HG03108 (cell line): ENCODE measurements around the gene BGN.

Experiments
- ATAC-seq: cut with Tn5 transposase; IDR thresholded peaks from one replicate; pipeline ENCODE4 v1.9.1; 2021; ENCODE audit warnings: moderate library complexity; ENCODE audit not compliant: unreplicated experiment

Gene BGN

DNA sequence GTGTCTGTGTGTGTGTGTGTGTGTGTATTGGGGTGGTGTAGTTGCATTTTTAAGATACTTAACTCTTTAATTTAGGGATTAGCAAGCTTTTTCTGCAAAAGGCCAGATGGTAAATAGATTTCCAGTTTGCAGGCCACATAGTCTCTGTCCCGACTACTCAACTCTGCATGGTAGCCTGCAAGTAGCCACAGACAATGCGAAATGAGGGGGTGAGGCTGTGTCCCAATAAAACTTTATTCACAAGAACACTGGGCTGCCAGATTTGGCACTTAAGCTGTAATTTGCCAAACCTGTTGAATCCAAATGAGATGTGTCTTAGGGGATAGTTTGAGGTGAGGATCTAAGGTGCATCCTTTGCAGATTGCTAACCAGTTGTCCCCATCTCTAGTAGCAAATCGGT, 29.5 kb downstream of the BGN start:
- no peak for ATAC-seq

DNA sequence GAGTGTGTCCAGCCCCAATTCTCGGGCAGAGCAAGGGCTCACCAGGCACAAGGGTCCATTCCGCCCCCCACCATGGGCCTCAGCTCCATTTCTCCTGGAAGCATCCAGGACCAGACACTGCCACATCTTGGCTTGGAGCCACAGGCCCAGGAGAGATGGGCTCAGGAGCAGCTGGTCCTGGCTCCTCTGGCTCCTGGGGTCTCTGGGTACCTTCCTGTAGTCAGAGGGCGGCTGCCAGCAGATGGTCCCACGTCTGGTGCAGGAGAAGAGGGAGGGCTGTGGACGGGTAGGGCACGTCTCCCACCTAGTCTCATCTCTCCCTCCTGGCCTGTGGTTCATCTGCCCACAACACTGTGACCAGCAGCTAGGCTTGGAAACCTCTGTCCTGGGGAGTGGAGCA, 30.7 kb downstream of the BGN start:
- ATAC-seq, result no peak

DNA sequence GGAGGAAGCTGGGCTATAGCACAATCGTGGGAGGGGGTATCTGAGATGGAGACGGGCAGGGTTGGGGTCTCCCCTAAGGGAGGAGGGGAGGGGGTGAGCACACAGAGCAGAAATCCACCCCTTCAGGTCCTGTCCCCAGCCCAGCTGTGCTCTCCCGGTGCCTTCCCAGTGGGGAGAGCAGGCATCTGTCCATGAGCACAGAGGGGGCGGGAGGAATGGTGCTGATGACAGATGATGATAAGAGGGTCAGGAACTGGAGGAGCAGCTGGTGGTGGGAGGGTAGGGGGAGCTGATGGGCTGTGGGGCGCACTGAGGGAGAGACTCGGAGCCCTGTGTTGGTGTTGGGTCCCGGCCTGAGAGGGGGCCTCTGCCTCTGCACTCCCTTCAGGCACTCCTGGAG, 31.3 kb downstream of the BGN start:
- ATAC-seq, result no peak

DNA sequence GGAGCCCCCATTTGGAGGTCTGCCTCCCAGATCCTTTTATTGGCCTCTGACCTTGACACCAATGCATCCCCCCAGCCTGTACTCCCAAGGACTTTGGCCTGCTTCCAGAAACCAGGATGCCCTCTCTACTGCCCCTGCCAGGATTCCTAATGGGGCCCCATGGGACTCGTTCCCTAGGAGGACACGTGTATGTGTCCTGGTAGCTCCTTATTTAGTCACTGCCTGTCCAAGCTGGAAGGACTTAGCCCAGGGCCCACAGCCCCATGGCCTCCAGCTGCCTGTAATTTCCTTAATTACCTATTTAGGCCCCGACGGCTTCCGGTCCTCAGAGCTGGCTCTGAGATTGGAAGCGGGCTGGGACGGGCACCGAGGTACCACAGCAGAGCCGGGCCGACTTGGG, 32.0 kb downstream of the BGN start:
- no peak for ATAC-seq

DNA sequence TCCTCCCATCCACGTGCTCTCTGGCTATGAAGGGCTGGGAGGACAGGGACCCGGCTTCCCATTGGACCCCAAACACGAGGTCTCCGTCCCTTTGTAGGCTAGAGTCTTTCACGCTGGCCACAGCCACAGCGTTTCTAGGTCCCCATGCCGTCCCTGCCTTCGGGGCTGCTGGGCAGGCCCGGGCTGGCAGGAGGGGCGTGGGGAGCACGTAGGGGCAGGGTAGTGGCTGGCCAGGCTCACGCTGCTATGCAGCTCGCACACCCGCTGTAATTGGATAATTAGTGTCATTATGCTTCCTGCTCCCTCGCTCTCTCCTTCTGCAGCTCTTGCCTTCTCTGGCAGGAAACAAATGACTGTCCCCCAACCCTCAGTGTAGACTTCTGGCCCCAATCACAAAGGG, 32.4 kb downstream of the BGN start:
- no peak for ATAC-seq

DNA sequence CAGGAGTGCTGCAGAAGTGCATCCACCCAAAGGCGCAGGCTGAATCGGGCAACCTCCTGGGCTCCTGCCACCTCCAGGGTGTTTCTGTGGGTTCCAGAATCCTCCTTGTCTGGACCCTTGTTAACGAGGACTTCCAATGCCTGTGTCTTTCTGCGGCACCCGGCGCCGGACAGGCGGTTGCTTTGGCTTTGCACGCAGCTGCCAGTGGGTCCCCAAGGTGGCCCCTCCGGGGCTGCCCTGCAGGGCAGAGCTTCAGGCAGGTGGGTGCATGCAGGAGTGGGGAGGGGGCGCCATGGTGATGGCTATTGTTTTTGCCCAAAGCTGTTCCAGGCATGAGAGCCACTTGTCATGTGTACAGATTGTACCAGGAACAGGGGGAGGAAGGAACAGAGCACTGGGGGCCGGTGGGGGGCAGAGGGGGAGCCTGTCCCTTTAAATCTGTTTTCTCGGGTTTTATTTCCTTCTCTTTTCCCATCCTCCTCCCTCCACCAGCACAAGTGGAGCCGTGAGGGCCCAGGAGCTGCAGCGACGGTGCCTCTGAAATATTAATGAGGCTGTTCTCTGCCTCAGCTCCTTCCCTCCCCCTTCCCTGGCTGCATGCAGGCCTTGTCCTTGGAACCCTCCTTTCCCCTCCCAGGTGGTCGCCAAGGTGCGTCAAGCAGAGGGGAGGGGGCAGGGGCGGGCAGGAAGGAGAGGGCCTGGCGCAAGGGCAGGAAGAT, 35.8 kb downstream of the BGN start:
- ATAC-seq, result no peak

DNA sequence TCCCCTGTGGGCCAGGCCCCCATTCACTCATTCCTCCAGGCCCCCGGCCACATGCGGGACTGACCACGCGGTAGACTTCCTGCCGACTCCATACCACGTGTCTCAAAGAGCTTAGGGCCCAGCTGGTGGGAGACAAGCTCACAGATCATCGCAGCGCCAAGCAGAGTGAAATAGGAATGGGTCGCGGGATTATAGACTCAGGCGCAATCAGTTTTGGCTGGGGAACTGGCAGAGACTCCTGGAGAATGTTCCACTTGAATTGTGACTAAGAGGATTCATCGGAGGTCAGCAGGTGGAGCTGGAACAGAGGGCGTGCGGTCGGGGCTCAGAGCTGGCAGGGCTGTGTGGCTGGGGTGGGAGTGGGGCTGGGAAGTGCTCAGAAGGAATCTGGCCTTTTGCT, 38.3 kb downstream of the BGN start:
- no peak for ATAC-seq

DNA sequence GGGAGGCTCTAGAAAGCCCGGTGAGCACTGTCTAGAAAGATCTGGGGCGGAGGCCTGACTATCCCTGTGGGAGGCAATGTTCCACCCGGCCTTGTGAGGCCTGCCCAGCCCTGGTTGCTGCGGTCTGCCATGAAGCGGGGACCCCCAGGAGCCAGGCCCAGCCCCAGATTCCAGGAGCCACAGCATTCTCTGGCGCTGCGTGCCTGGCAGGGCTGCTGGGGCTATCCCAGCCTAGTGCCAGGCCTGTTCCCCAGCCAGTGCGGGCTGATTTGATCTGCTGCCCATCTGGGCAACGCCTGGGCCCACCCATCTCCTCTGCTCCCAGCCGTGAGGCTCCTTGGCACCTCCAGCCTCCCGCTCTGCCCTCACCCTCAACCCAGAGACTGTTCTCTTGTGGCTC, 42.3 kb downstream of the BGN start:
- ATAC-seq, result no peak

DNA sequence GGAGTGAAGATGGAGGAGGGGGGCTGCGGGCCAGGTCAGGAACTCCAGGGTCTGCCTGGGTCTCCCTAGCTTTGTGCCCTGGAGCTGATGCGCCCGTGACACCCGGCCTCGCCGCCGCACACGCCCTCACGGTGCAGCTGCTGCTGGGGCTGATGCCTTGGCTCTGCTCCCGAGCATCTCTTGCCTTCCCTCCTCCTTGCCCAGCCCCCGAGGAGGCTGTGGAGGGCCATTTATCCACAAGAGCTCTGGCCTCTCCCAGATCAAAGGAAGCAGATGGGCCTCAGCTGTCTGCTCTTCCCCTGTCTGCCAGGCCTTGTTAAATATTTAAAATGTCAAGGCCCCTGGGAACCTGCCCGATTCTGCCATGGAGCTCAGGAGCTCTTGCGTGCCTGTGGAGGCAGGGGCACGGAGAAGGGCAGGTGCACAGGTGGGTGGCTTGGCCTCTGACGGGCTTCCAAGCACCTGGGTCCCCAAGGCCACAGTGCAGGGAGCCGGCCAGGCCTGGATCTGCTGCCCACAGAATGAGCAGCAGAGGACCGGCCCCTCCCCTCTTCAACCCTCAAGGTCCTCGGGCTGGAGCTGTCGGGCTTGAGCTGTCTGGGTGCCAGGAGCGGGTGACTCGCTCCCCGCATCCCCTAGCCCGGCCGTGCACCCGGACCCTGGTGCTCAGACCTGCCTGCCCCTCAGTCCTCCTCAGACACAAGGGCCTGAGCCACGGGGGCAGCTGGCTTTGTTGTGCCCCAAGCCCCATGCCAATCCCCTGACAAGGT, 42.9 kb downstream of the BGN start:
- no peak for ATAC-seq

DNA sequence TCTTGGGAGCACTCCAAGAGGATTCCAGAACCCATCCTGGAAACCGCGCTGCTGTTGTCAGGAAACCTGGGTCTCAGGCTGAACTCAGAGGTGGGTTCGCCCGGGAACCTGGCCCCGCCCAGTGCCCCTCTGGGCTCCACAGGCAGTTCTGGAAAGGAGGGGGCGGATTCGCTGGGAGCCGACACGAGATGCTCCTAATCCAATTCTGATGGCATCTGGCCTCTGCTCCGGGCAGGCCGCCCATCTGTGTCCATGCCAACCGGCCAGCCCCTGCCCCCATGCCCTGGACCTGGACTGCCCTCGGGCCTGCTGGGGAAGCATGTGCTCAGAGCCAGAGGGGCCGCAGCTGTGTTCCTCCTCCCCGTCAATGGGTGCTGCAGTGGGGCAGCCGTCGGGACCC, 43.6 kb downstream of the BGN start:
- ATAC-seq, result no peak

DNA sequence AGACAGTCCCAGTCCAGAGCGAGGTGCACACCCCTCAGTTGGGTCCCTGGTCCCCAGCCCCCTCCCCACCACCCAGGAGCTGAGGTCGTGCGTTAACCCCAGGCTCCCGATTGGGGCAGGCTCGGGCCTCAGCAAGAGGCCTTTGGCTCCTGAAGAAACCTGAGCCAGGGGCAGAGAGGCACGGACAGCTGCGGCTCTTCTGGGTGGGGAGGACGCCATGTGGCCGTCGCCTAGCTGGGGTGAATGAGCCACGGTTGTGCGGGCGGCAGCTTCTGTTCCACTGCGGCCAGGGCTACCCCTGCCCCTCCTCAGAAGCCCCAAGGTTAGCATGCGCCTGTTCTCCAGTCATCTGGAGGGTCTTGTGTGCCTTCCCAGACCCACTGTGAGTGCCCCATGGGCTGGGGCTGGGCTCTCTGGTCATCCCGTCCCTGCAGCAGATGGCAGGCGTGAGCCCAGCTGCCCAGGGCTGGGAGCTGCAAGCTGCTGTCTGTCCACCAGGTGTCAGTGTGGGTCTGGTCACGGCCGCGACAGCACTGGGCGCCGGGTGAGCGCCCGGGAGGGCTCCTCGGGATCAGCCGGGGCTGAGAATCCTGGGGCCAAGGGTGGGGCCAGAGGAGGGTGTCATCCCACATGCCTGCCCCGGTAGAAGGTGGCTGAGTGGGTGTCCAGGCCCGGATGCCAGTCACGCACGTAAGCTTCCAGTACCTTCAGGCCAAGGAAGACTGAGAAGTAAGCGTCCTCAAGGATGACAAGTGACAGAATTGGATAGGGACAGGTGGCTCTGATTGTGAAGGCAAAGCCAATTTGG, 44.6 kb downstream of the BGN start:
- peak; percentile 78 for ATAC-seq

DNA sequence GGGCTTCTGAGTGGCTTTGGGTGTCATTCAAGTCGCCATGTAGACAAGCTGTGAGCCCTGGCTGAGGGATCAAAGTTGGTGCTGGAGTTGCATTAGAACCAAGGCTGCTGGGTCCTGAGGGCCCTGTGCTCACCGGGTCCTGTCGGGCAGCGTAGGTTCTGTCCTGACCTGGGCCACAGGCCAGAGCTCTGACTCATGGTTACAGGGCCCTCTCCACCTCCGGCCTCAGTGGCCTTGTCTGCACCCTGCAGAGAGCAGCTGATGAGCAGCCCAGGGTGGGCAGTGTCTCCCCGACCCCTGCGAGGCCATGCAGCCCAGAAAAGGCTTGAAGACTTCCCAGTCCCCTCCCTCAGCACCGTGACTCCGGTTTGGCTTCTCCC, 45.2 kb downstream of the BGN start:
- ATAC-seq, result no peak

DNA sequence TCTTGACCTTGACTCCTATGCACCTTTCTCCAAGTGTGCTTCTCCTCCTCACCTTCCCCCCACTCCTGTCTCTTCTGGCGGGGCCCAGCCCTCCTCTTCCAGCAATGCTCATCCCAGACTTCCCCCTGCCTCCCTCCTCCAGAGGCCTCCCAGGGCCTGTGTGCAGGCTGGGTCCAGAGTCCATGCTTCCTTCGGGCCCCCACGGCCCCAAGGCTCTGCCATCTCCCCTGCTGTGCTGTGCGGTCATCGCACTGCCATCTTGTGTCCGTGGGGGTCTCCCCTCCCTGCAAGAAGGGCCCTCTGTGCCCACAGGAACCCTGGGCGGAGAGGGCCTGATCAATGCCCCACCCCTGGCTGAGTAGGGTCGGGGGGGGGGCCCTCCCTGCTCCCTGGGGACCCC, 49.9 kb downstream of the BGN start:
- ATAC-seq, result no peak

DNA sequence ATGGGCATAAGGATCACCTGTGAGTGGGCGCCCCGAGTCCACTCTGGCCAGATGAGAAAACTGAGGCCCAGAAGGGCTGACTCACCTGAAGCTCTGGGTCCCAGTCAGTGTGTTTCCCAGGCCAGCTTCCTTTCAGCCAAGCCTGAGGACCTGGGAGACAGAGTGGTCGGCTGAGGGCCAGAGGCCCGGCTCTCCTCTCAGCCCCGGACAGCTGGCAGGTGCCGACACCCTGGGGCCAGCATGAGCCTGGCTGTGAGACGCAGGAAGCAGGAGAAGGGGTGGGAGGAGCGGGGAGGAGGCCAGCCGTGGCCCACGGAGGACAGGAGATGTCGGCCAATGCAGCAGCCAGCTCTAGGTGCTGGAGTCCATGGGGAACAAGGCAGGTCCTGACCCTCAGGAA, 51.6 kb downstream of the BGN start:
- no peak for ATAC-seq

DNA sequence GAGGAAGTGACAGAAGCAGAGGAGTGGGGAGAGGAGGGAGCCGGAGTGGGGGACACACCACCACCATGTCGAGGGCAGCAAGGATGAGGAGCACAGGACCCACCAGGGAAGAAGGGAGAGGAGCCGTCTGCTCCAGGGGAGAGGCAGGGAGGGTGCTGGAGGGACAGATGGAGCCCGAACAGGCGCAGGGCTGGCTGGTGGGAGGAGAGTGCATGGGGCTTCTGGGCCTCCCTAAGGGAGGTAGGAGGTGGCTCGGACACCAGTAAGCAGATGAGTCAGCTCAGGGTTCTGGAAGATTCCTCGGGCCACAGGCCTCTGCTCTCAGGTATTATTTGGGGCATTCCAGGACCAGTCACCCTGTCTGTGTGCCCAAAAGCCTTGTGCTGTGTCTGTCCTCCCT, 52.4 kb downstream of the BGN start:
- ATAC-seq, result no peak

DNA sequence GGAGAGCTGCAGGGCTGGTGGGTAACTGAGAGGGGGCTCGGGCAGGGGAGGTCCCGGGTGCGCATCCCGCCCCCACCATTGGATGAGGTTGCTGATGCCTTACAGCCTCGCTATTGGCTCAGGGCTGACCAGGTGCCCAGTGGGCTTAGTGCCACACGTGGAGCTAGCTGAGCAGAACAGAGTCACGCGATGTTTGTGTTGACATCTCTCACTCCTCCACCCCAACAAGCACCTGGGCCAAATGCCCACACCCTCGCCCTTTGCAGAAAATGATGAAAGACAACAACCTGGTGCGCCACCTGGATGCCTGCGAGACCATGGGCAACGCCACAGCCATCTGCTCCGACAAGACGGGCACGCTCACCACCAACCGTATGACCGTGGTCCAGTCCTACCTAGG, 54.5 kb downstream of the BGN start:
- no peak for ATAC-seq

DNA sequence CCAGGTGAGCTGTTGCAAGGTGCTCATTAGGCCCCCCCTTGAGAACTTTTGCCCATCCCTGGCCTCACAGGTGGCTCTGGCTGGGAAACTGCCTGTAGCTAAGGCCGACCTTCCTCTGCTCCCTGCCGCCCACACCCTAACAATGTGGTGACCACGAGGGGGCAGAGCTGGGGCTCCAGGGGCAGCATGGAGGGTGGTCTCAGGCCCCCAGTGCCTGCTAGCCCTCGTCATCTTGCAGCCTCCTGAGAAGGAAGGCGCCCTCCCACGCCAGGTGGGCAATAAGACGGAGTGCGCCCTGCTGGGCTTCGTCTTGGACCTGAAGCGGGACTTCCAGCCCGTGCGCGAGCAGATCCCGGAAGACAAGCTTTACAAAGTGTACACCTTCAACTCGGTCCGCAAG, 55.0 kb downstream of the BGN start:
- ATAC-seq, result no peak

DNA sequence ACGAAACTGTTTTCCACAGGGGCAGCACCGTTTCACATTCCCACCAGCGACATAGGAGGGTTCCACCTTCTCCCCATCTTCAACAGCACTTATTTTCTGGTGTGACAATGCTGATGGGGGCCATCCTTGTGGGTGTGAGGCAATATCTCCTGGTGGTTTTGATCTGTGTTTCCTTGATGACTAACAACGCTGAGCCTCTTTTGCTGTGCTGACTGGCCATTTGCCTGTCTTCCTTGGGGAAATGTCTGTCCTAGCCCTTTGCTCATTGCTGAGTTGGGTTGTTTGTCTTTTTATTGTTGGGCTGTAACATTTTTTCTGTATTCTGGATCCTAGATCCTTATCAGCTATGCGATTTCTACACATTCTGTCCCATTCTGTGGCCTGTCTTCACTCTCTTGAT, 56.4 kb downstream of the BGN start:
- ATAC-seq, result no peak

DNA sequence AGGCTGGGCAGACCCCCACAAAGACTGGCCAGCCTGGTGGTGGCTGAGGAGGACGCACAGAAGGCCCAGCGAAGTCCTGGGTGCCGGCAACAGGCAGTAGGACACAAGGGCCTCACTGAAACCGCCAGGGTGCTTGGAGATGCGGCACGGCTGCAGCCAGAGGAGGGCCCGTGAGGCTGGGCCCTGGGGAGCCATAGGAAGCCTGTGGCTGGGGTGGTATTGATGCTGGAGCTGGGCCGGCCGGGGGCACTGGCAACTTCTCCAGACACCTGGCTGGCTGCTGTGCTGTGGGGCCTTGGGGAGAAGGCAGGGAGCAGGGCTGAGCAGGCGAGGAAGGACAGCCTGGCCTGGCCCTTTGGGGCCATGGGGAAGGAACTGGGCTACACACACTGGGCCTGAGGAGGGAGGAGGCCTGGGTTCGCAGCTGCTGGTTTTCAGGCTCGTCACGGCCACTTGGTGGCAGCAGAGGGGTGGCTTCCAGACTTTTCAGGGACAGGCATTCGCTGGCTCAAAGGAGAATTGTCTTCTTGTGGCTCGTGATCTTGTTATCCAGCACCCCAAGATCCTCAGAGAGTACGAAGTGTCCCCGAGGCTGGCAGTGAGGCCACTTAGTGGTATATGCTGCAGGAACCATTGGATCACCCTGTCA, 59.9 kb downstream of the BGN start:
- ATAC-seq, result no peak

DNA sequence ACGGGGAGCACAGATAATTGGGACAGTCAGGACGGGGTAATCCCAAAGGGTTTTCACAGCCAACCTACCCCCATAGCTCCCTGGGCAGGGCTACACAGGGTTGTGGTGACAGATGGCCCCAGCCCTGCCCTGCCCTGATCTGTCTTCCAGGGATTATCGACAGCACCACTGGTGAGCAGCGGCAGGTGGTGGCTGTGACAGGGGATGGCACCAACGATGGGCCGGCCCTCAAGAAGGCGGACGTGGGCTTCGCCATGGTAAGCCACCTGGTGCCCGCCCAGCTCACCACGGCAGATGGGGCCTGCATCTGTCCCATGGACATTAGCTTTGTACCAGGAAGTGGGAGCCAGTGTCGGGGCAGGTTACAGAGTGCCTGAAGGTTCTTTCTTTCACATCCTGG, 62.0 kb downstream of the BGN start:
- no peak for ATAC-seq

DNA sequence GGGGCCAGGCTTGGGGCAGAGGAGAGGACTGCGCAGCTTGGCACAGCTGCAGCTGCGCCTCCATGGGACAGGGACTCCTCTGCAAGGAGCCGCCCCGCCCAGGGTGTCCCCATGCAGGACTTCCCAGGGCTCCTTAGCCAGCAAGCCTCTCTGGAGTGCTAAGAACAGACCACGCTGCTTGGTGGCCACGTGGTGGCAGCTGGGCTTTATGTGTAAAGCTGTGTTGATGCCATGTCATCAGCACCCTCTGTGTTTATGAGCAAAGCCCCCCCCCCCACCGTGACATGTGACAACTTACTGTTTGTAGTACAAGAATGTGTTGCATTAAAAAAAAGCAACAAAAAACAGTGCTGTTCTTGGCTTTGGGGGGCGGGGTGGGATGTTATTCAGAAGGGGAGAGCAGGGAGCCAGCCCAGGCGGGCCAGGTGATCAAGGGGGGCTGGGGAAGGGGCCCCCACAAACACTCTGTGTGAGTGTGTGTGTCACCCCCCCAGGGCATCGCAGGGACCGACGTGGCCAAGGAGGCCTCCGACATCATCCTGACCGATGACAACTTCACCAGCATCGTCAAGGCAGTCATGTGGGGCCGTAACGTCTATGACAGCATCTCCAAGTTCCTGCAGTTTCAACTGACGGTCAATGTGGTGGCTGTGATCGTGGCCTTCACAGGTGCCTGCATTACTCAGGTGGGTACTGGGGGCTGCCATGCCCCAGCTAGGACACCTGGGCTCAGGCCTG, 63.0 kb downstream of the BGN start:
- no peak for ATAC-seq
